Loucy (cell line): Measurements from ENCODE around the gene CFAP45.

Source experiments
- H2AFZ ChIP-seq: fragments of 200-600 bp; sonication (generic); 2 replicates; pipeline ENCODE4 v1.6.0; 2016; ENCODE audit warnings: antibody characterized with exemption, mild to moderate bottlenecking, low read length, moderate library complexity
- H3F3A ChIP-seq: fragments of 200-600 bp; 2 replicates; pipeline ENCODE4 v1.6.0; 2016; ENCODE audit warnings: antibody characterized with exemption, low read depth, mild to moderate bottlenecking
- H3K27me3 ChIP-seq: fragments of 200-600 bp; sonication (generic); 2 replicates; pipeline ENCODE4 v1.6.1; 2014; ENCODE audit warnings: low read length, mild to moderate bottlenecking; ENCODE audit not compliant: insufficient read depth, poor library complexity, severe bottlenecking
- H3K36me3 ChIP-seq: fragments of 200-600 bp; sonication (generic); 2 replicates; pipeline ENCODE4 v1.6.1; 2016; ENCODE audit warnings: low read length; ENCODE audit not compliant: insufficient read depth
- H3K4me1 ChIP-seq: fragments of 200-600 bp; sonication (generic); 2 replicates; pipeline ENCODE4 v1.5.1; 2014; ENCODE audit warnings: low read length, mild to moderate bottlenecking; ENCODE audit not compliant: insufficient read depth, poor library complexity, severe bottlenecking
- H3K4me2 ChIP-seq: fragments of 200-600 bp; sonication (generic); 2 replicates; pipeline ENCODE4 v1.6.0; 2014; ENCODE audit warnings: antibody characterized with exemption, low read length, low read depth, mild to moderate bottlenecking; ENCODE audit not compliant: poor library complexity, severe bottlenecking
- H3K4me3 ChIP-seq: fragments of 200-600 bp; sonication (generic); 2 replicates; pipeline ENCODE4 v1.5.1; 2014; ENCODE audit warnings: low read length, mild to moderate bottlenecking, mixed read lengths; ENCODE audit not compliant: poor library complexity, severe bottlenecking
- H3K79me2 ChIP-seq: fragments of 200-600 bp; sonication (generic); 2 replicates; pipeline ENCODE4 v1.6.1; 2014; ENCODE audit warnings: low read length; ENCODE audit not compliant: insufficient read depth
- H3K9ac ChIP-seq: fragments of 200-600 bp; sonication (generic); 2 replicates; pipeline ENCODE4 v1.6.0; 2014; ENCODE audit warnings: mild to moderate bottlenecking, low read depth, low read length, moderate library complexity; ENCODE audit not compliant: poor library complexity, severe bottlenecking
- H3K9me2 ChIP-seq: fragments of 200-600 bp; sonication (generic); replicated peaks from 2 replicates; pipeline ENCODE4 v1.6.1; 2016; ENCODE audit warnings: low read depth, low read length, mixed read lengths
- H3K9me3 ChIP-seq: fragments of 200-600 bp; sonication (generic); 2 replicates; pipeline ENCODE4 v1.6.1; 2014; ENCODE audit warnings: mild to moderate bottlenecking, antibody characterized with exemption, low read length, low read depth; ENCODE audit not compliant: insufficient read depth
- H4K20me1 ChIP-seq: fragments of 200-600 bp; sonication (generic); 2 replicates; pipeline ENCODE4 v1.6.0; 2014; ENCODE audit warnings: antibody characterized with exemption, low read length, mild to moderate bottlenecking; ENCODE audit not compliant: insufficient read depth, poor library complexity, severe bottlenecking
- EZH2phosphoT487 ChIP-seq: fragments of 200-600 bp; IDR thresholded peaks from 2 replicates; pipeline ENCODE4 v1.6.1; 2018; ENCODE audit warnings: antibody characterized with exemption, mild to moderate bottlenecking, moderate library complexity, borderline replicate concordance
- TF ChIP-seq, protein P1 (sequence below): fragments of 200-600 bp; sonication (generic); conservative IDR thresholded peaks from 2 replicates; pipeline ENCODE4 v1.5.1; 2014; ENCODE audit warnings: mild to moderate bottlenecking, antibody characterized with exemption, low read length

The CFAP45 gene, protein sequence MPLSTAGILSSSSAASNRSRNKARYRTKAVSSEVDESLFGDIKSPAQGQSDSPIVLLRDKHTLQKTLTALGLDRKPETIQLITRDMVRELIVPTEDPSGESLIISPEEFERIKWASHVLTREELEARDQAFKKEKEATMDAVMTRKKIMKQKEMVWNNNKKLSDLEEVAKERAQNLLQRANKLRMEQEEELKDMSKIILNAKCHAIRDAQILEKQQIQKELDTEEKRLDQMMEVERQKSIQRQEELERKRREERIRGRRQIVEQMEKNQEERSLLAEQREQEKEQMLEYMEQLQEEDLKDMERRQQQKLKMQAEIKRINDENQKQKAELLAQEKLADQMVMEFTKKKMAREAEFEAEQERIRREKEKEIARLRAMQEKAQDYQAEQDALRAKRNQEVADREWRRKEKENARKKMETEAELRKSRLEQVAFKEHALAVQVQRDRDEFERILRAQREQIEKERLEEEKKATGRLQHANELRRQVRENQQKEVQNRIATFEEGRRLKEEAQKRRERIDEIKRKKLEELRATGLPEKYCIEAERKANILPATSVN

DNA sequence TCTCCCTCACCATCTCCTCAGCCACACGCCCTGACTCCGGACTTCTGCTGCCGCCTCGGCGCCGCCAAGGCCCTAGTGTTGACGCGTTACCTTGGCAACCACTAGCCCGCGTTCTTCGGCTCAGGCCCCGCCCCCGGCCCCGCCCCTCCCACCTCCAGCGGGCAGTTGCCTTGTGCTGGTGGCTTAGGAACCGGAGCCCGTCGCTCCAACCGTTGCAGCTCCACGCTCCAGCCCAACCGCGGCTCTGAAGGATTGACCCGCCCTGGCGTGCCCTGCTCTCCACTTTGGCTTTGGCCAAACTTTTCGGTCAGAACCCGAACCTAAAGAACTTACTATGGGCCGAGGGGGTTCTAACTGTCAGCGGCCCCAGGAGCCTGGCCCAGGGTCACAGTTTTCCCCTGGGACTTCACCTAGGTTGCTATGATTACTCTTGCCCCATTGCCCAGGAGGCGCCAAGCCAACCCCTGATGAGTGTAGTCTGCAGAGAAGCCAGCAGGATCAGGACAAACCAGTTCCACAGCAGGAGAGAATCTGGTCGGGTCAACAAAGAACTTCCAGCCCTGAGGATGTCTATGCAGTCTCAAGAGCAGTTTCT, at the start of gene CFAP45:
TSS of gene CFAP45 (minus strand) at position 80 of the 595 bp plus-strand sequence. CDS start at position 13, 67 bp downstream.
- TF ChIP-seq EZH2phosphoT487: no peak
- TF ChIP-seq, protein P1, sequence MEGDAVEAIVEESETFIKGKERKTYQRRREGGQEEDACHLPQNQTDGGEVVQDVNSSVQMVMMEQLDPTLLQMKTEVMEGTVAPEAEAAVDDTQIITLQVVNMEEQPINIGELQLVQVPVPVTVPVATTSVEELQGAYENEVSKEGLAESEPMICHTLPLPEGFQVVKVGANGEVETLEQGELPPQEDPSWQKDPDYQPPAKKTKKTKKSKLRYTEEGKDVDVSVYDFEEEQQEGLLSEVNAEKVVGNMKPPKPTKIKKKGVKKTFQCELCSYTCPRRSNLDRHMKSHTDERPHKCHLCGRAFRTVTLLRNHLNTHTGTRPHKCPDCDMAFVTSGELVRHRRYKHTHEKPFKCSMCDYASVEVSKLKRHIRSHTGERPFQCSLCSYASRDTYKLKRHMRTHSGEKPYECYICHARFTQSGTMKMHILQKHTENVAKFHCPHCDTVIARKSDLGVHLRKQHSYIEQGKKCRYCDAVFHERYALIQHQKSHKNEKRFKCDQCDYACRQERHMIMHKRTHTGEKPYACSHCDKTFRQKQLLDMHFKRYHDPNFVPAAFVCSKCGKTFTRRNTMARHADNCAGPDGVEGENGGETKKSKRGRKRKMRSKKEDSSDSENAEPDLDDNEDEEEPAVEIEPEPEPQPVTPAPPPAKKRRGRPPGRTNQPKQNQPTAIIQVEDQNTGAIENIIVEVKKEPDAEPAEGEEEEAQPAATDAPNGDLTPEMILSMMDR: no peak
- H3K79me2 ChIP-seq: no peaks in the 10 kb centered on the region
- no peaks in the 10 kb centered on the region for H3F3A ChIP-seq
- no peaks in the 10 kb centered on the region for H3K27me3 ChIP-seq
- H3K4me3 ChIP-seq: no peak within 1 kb of the TSS
- no peak within 1 kb of the TSS for H3K9ac ChIP-seq
- H3K9me2 ChIP-seq: no peaks in the 10 kb centered on the region
- peaks cover 5% of the 10 kb centered on the region; the same call in 1 of the 2 replicates for H3K9me3 ChIP-seq
- H4K20me1 ChIP-seq: no peaks in the 10 kb centered on the region
- H2AFZ ChIP-seq: no peak within 1 kb of the TSS
- H3K36me3 ChIP-seq: no peaks in the 10 kb centered on the region
- H3K4me2 ChIP-seq: no peak within 1 kb of the TSS
- H3K4me1 ChIP-seq: peaks cover 13% of the 10 kb centered on the region

- Histone ChIP-seq H3K4me3 (no peak overlapping the region), H3K9ac (no peak overlapping the region), H3F3A (no peaks in the 10 kb centered on the region), H2AFZ (no peak overlapping the region), H3K79me2 (no peaks in the 10 kb centered on the region), H3K9me3 (no peaks in the 10 kb centered on the region), H3K36me3 (no peaks in the 10 kb centered on the region), H3K4me2 (no peak overlapping the region), H3K4me1 (peaks cover 6% of the 10 kb centered on the region), H3K27me3 (no peaks in the 10 kb centered on the region), H4K20me1 (no peaks in the 10 kb centered on the region), H3K9me2 (no peaks in the 10 kb centered on the region)
- TF ChIP-seq, protein P1: no peak
- TF ChIP-seq EZH2phosphoT487: no peak
These were observed 49.2 kb upstream of the CFAP45 start for GRCh38 chr1:159949123-159949522.

GRCh38 chr1:159947942-159948341, 48.0 kb upstream of the CFAP45 start:
- Histone ChIP-seq H3K27me3 (no peaks in the 10 kb centered on the region), H3K4me3 (no peak overlapping the region), H3K36me3 (no peaks in the 10 kb centered on the region), H3K9me3 (no peaks in the 10 kb centered on the region), H3K4me1 (peaks cover 6% of the 10 kb centered on the region), H4K20me1 (no peaks in the 10 kb centered on the region), H2AFZ (no peak overlapping the region), H3K9me2 (no peaks in the 10 kb centered on the region), H3K9ac (no peak overlapping the region), H3F3A (no peaks in the 10 kb centered on the region), H3K79me2 (no peaks in the 10 kb centered on the region), H3K4me2 (no peak overlapping the region)
- TF ChIP-seq, protein P1: no peak
- TF ChIP-seq EZH2phosphoT487: no peak
